ENCODE data around the gene NECAP2. TPM values are rescaled to one million over a fixed set of nuclear protein-coding genes. Genes with fewer than 3 reads are reported as not detected.

The NECAP2 gene
- polyA plus RNA-seq, 1 of the 3 experiments (the other 2 are of a cell fraction): 100.0 TPM

GRCh38 chr1:16425125-16426025 lies 15.1 kb upstream of the NECAP2 start:
- no peaks in the 10 kb centered on the region for H3K27me3 ChIP-seq (ENCODE audit: insufficient read depth)
- ChIA-PET POLR2A (no interaction called here), CTCF (interaction anchor here (3.7 kb wide), 1 partner anchor 15 kb away, joined by 15 read pairs; the partner anchor contains the start of gene NECAP2)
- 82% methylated on average over 10 of the region's 10 CpGs for WGBS (ENCODE audit: low lambda C conversion rate)
- no peaks in the 10 kb centered on the region for H4K20me1 ChIP-seq (ENCODE audit: insufficient read depth)
- H3K9me3 ChIP-seq: no peaks in the 10 kb centered on the region
- H3K9me2 ChIP-seq: no peaks in the 10 kb centered on the region
- no peaks in the 10 kb centered on the region for H3K79me2 ChIP-seq (ENCODE audit: insufficient read depth)
- no peaks in the 10 kb centered on the region for H3K36me3 ChIP-seq (replicated peaks in 1 of 2; ENCODE audit: control insufficient read depth in 1 of 2, insufficient read depth in 2 of 2, low read length in 1 of 2)
- no peak overlapping the region for H2AFZ ChIP-seq (ENCODE audit: low read depth)
- no peak overlapping the region for H3K4me2 ChIP-seq
- H3K27ac ChIP-seq (ENCODE audit: low read depth in 2 of 2, low read length in 1 of 2): no peak overlapping the region
- TF ChIP-seq, protein P1, sequence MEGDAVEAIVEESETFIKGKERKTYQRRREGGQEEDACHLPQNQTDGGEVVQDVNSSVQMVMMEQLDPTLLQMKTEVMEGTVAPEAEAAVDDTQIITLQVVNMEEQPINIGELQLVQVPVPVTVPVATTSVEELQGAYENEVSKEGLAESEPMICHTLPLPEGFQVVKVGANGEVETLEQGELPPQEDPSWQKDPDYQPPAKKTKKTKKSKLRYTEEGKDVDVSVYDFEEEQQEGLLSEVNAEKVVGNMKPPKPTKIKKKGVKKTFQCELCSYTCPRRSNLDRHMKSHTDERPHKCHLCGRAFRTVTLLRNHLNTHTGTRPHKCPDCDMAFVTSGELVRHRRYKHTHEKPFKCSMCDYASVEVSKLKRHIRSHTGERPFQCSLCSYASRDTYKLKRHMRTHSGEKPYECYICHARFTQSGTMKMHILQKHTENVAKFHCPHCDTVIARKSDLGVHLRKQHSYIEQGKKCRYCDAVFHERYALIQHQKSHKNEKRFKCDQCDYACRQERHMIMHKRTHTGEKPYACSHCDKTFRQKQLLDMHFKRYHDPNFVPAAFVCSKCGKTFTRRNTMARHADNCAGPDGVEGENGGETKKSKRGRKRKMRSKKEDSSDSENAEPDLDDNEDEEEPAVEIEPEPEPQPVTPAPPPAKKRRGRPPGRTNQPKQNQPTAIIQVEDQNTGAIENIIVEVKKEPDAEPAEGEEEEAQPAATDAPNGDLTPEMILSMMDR (IDR thresholded peaks at IDR 0.05): no peak
- TF ChIP-seq RFX5 (IDR thresholded peaks at IDR 0.05; ENCODE audit: low read length) (no peak), EZH2phosphoT487 (IDR thresholded peaks at IDR 0.05; ENCODE audit: borderline replicate concordance, low read depth) (no peak), MEF2A (IDR thresholded peaks at IDR 0.05; ENCODE audit: borderline replicate concordance, low read depth) (no peak), GABPA (IDR thresholded peaks at IDR 0.05; ENCODE audit: low read depth) (no peak), USF2 (IDR thresholded peaks at IDR 0.05; ENCODE audit: borderline replicate concordance, low read depth, low read length) (no peak), NRF1 (IDR thresholded peaks at IDR 0.05; ENCODE audit: low read depth, low read length) (no peak), RAD21 (IDR thresholded peaks at IDR 0.05; ENCODE audit: low read length) (no peak), ELF1 (IDR thresholded peaks at IDR 0.05) (no peak), TEAD4 (IDR thresholded peaks at IDR 0.05; ENCODE audit: borderline replicate concordance, insufficient read depth) (no peak), REST (IDR thresholded peaks at IDR 0.05; ENCODE audit: low read depth, low read length) (no peak), MXI1 (IDR thresholded peaks at IDR 0.05; ENCODE audit: low read depth, low read length) (no peak), SMC3 (IDR thresholded peaks at IDR 0.05; ENCODE audit: low read depth, low read length) (no peak), TAF1 (IDR thresholded peaks at IDR 0.05; ENCODE audit: borderline replicate concordance, low read depth, low read length) (no peak), JUND (IDR thresholded peaks at IDR 0.05) (no peak), PBX3 (IDR thresholded peaks at IDR 0.05) (no peak), YY1 (IDR thresholded peaks at IDR 0.05; ENCODE audit: low read depth) (no peak), EP300 (IDR thresholded peaks at IDR 0.05; ENCODE audit: borderline replicate concordance in 1 of 2, low read depth in 1 of 2, low read length in 1 of 2) (no peak)
- TF ChIP-seq, protein P2, sequence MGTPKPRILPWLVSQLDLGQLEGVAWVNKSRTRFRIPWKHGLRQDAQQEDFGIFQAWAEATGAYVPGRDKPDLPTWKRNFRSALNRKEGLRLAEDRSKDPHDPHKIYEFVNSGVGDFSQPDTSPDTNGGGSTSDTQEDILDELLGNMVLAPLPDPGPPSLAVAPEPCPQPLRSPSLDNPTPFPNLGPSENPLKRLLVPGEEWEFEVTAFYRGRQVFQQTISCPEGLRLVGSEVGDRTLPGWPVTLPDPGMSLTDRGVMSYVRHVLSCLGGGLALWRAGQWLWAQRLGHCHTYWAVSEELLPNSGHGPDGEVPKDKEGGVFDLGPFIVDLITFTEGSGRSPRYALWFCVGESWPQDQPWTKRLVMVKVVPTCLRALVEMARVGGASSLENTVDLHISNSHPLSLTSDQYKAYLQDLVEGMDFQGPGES (IDR thresholded peaks at IDR 0.05; ENCODE audit: low read depth, low read length): no peak
- TF ChIP-seq, protein P3, sequence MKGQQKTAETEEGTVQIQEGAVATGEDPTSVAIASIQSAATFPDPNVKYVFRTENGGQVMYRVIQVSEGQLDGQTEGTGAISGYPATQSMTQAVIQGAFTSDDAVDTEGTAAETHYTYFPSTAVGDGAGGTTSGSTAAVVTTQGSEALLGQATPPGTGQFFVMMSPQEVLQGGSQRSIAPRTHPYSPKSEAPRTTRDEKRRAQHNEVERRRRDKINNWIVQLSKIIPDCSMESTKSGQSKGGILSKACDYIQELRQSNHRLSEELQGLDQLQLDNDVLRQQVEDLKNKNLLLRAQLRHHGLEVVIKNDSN (IDR thresholded peaks at IDR 0.05; ENCODE audit: borderline replicate concordance, low read depth): no peak
- no peak overlapping the region for H3K9ac ChIP-seq
- DNase-seq: no peak
- H3F3A ChIP-seq (replicated peaks; ENCODE audit: insufficient read depth): no peaks in the 10 kb centered on the region
- H3K4me1 ChIP-seq (ENCODE audit: control insufficient read depth in 1 of 2, insufficient read depth in 2 of 2, low read depth in 1 of 2, low read length in 1 of 2): no peaks in the 10 kb centered on the region
- H3K4me3 ChIP-seq (ENCODE audit: low read depth in 2 of 2, low read length in 1 of 2): no peak overlapping the region

All from SK-N-SH (cell line).